SK-N-SH (cell line): ENCODE results near the gene LYPD5. TPM values are rescaled to one million over a fixed set of nuclear protein-coding genes. Genes with fewer than 3 reads are reported as not detected.

Experiments used
- CTCF ChIA-PET: fragments of 300-600, 350-600 bp; formaldehyde crosslinking; extraction: SDS; loops from one replicate; lab custom pipeline; 2021; lab: Yijun Ruan, JAX
- POLR2A ChIA-PET: fragments of 350-600 bp; sonication (Branson Sonifier 250); formaldehyde crosslinking; extraction: SDS; loops from one replicate; lab custom pipeline; 2020; ENCODE audit warnings: antibody characterized with exemption, inconsistent platforms; lab: Yijun Ruan, JAX
- DNase-seq: peaks from one replicate; pipeline ENCODE4 v3.0.0; 2012
- H2AFZ ChIP-seq: fragments of 200-600 bp; sonication (generic); 2 replicates; pipeline ENCODE4 v1.8.1; 2016; ENCODE audit warnings: antibody characterized with exemption, mild to moderate bottlenecking, low read depth
- H3F3A ChIP-seq: fragments of 200-600 bp; sonication (generic); replicated peaks from 2 replicates; pipeline ENCODE3; 2016; ENCODE audit warnings: antibody characterized with exemption, mild to moderate bottlenecking; ENCODE audit not compliant: insufficient read depth
- H3K27ac ChIP-seq, 2 experiments: fragments of 200-500 bp in 1 of 2; fragments of 200-600 bp in 1 of 2; sonication (Bioruptor generic) in 1 of 2; sonication (generic), shearing (Covaris generic) in 1 of 2; 2 replicates each; pipeline versions ENCODE4 v1.5.1 to v1.6.1; 2014 to 2016; ENCODE audit warnings: low read depth in 2 of 2, inconsistent platforms in 1 of 2, low read length in 1 of 2, mild to moderate bottlenecking in 1 of 2, mixed read lengths in 1 of 2
- H3K27me3 ChIP-seq: fragments of 200-600 bp; sonication (generic), shearing (Covaris generic); 2 replicates; pipeline ENCODE4 v1.6.1; 2016; ENCODE audit warnings: mixed run types; ENCODE audit not compliant: insufficient read depth
- H3K36me3 ChIP-seq, 2 experiments: fragments of 200-500 bp in 1 of 2; fragments of 200-600 bp in 1 of 2; sonication (Bioruptor generic) in 1 of 2; sonication (generic) in 1 of 2; replicated peaks in 1 of 2; 2 replicates each; pipeline versions ENCODE3 to v1.5.1; 2014 to 2016; ENCODE audit warnings: low read length in 1 of 2, mild to moderate bottlenecking in 1 of 2; ENCODE audit not compliant: insufficient read depth in 2 of 2, control insufficient read depth in 1 of 2
- H3K4me1 ChIP-seq, 2 experiments: fragments of 200-500 bp in 1 of 2; fragments of 200-600 bp in 1 of 2; sonication (Bioruptor generic) in 1 of 2; sonication (generic), shearing (Covaris generic) in 1 of 2; 2 replicates each; pipeline versions ENCODE4 v1.5.1 to v1.6.1; 2014 to 2016; ENCODE audit warnings: low read depth in 1 of 2, low read length in 1 of 2, mixed run types in 1 of 2; ENCODE audit not compliant: insufficient read depth in 2 of 2, control insufficient read depth in 1 of 2
- H3K4me2 ChIP-seq: fragments of 200-600 bp; sonication (generic), shearing (Covaris generic); 2 replicates; pipeline ENCODE4 v1.6.1; 2017; ENCODE audit warnings: mixed run types
- H3K4me3 ChIP-seq, 2 experiments: fragments of 200-500 bp in 1 of 2; fragments of 200-600 bp in 1 of 2; sonication (Bioruptor generic) in 1 of 2; sonication (generic), shearing (Covaris generic) in 1 of 2; 2 replicates each; pipeline versions ENCODE4 v1.5.1 to v1.8.1; 2014 to 2016; ENCODE audit warnings: low read depth in 2 of 2, inconsistent platforms in 1 of 2, low read length in 1 of 2, mild to moderate bottlenecking in 1 of 2, mixed read lengths in 1 of 2, moderate library complexity in 1 of 2
- H3K79me2 ChIP-seq: fragments of 200-600 bp; sonication (generic); 2 replicates; pipeline ENCODE4 v1.8.1; 2017; ENCODE audit warnings: mild to moderate bottlenecking; ENCODE audit not compliant: insufficient read depth
- H3K9ac ChIP-seq: fragments of 200-600 bp; sonication (generic); 2 replicates; pipeline ENCODE4 v1.6.1; 2017; ENCODE audit warnings: mixed run types
- H3K9me2 ChIP-seq: fragments of 200-600 bp; sonication (generic); 2 replicates; pipeline ENCODE4 v1.6.1; 2017; ENCODE audit warnings: mixed run types
- H3K9me3 ChIP-seq: fragments of 200-600 bp; sonication (generic); 2 replicates; pipeline ENCODE4 v1.6.1; 2017; ENCODE audit warnings: mixed run types, mild to moderate bottlenecking, moderate library complexity
- H4K20me1 ChIP-seq: fragments of 200-600 bp; sonication (generic); 2 replicates; pipeline ENCODE4 v1.6.1; 2017; ENCODE audit warnings: mild to moderate bottlenecking, mixed run types; ENCODE audit not compliant: insufficient read depth
- CHD2 ChIP-seq: fragments of 150-350 bp; IDR thresholded peaks from 2 replicates; pipeline ENCODE4 v1.6.1; 2018; ENCODE audit warnings: low read length; ENCODE audit not compliant: partially characterized antibody
- EZH2phosphoT487 ChIP-seq: fragments of 200-600 bp; sonication (generic); IDR thresholded peaks from 2 replicates; pipeline ENCODE4 v1.6.1; 2017; ENCODE audit warnings: low read depth, mixed run types, mild to moderate bottlenecking, antibody characterized with exemption, moderate library complexity, borderline replicate concordance
- FOSL2 ChIP-seq: IDR thresholded peaks from 2 replicates; pipeline ENCODE4 v1.4.0; 2012; ENCODE audit warnings: low read depth, mild to moderate bottlenecking, moderate library complexity, borderline replicate concordance
- FOXJ3 ChIP-seq: sonication (generic); formaldehyde crosslinking; IDR thresholded peaks from 2 replicates; pipeline ENCODE4 v1.5.1; 2020; ENCODE audit warnings: mild to moderate bottlenecking, missing genetic modification reagents
- FOXM1 ChIP-seq: IDR thresholded peaks from 2 replicates; pipeline ENCODE4 v1.4.0; 2012; ENCODE audit warnings: low read depth, mild to moderate bottlenecking
- GABPA ChIP-seq: IDR thresholded peaks from 2 replicates; pipeline ENCODE4 v1.4.0; 2012; ENCODE audit warnings: low read depth, mild to moderate bottlenecking
- GATA2 ChIP-seq: sonication (generic); formaldehyde crosslinking; IDR thresholded peaks from 2 replicates; pipeline ENCODE4 v1.5.0; 2020; ENCODE audit warnings: mild to moderate bottlenecking, missing genetic modification reagents
- RAD21 ChIP-seq: IDR thresholded peaks from 2 replicates; pipeline ENCODE4 v1.6.1; 2012; ENCODE audit warnings: mild to moderate bottlenecking, low read length
- REST ChIP-seq: IDR thresholded peaks from 2 replicates; pipeline ENCODE4 v1.6.1; 2012; ENCODE audit warnings: mild to moderate bottlenecking, low read depth, low read length, moderate library complexity
- SMC3 ChIP-seq: IDR thresholded peaks from 2 replicates; pipeline ENCODE4 v1.6.1; 2012; ENCODE audit warnings: low read depth, low read length, improper control_type of control experiment
- TAF1 ChIP-seq: IDR thresholded peaks from 2 replicates; pipeline ENCODE4 v1.6.1; 2012; ENCODE audit warnings: low read depth, mild to moderate bottlenecking, low read length, moderate library complexity, borderline replicate concordance
- TCF12 ChIP-seq: IDR thresholded peaks from 2 replicates; pipeline ENCODE4 v1.4.0; 2012
- TEAD4 ChIP-seq: IDR thresholded peaks from 2 replicates; pipeline ENCODE4 v1.4.0; 2012; ENCODE audit warnings: mild to moderate bottlenecking, borderline replicate concordance; ENCODE audit not compliant: insufficient read depth
- YY1 ChIP-seq: IDR thresholded peaks from 2 replicates; pipeline ENCODE4 v1.4.0; 2012; ENCODE audit warnings: low read depth, mild to moderate bottlenecking
- WGBS: methylation state at CpG from one replicate; pipeline ENCODE4 v1.1.6; 2017; ENCODE audit warnings: low lambda C conversion rate; 5-methylcytosine and 5-hydroxymethylcytosine counted together
- polyA plus RNA-seq, 3 experiments: library from polyadenylated mRNA; depleted of rRNA; stranded (reverse); fragments of >200 nt; gene quantifications; 2 replicates each; pipeline ENCODE4 v1.2.3, GENCODE V29; 2012
- TF ChIP-seq, protein P1 (sequence below): fragments of 150-350 bp; IDR thresholded peaks from 2 replicates; pipeline ENCODE4 v1.6.1; 2016; ENCODE audit warnings: mild to moderate bottlenecking, low read depth, low read length
- TF ChIP-seq, protein P2 (sequence below): IDR thresholded peaks from 2 replicates; pipeline ENCODE4 v1.4.0; 2012; ENCODE audit warnings: low read depth, borderline replicate concordance

LYPD5 gene
- polyA plus RNA-seq, 1 of the 3 experiments (the other 2 are of a cell fraction), result 0.13 TPM

DNA sequence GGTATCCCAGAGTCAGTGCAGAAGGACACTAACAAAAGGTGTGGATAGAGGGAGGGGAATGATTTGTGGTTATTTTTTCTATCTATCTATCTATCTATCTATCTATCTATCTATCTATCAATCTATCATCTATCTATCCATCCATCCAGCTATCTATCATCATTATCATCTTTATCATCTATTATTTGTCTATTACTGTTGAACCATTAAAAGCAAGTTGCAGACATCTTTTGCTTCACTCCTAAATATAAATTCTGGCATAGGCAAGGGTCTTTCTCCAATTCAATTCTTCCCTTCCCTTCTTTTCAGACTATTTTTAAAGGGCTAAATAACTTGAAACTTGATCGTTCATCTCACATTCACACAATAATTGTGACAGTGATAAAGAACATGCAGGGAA is 10.0 kb upstream of the LYPD5 start:
- H2AFZ ChIP-seq, result no peak overlapping the region
- H3F3A ChIP-seq, result no peaks in the 10 kb centered on the region
- peaks cover 12% of the 10 kb centered on the region; the same call in 1 of the 2 replicates for H3K27me3 ChIP-seq
- DNase-seq, result no peak
- H3K9me3 ChIP-seq, result no peaks in the 10 kb centered on the region
- CTCF ChIA-PET, result interaction anchor here (0.7 to 1.6 kb wide), 4 partner anchors 27 to 69 kb away, joined by 3 to 6 read pairs (median 4); no protein-coding TSS in a partner anchor
- TF ChIP-seq RAD21 (no peak), FOXJ3 (CRISPR knock-in tag) (no peak), EZH2phosphoT487 (no peak), TEAD4 (no peak), YY1 (no peak), REST (no peak), CHD2 (no peak), GATA2 (CRISPR knock-in tag) (no peak), SMC3 (no peak)
- TF ChIP-seq, protein P1, sequence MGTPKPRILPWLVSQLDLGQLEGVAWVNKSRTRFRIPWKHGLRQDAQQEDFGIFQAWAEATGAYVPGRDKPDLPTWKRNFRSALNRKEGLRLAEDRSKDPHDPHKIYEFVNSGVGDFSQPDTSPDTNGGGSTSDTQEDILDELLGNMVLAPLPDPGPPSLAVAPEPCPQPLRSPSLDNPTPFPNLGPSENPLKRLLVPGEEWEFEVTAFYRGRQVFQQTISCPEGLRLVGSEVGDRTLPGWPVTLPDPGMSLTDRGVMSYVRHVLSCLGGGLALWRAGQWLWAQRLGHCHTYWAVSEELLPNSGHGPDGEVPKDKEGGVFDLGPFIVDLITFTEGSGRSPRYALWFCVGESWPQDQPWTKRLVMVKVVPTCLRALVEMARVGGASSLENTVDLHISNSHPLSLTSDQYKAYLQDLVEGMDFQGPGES, result no peak
- 11% methylated on average over 1 of the region's 1 CpG for WGBS
- no peaks in the 10 kb centered on the region for H3K4me1 ChIP-seq
- H3K9me2 ChIP-seq, result no peaks in the 10 kb centered on the region
- H3K79me2 ChIP-seq, result no peaks in the 10 kb centered on the region
- POLR2A ChIA-PET, result no interaction called here
- H4K20me1 ChIP-seq, result no peaks in the 10 kb centered on the region
- H3K27ac ChIP-seq, result no peak overlapping the region
- H3K36me3 ChIP-seq, result no peaks in the 10 kb centered on the region
- H3K4me2 ChIP-seq, result no peak overlapping the region
- H3K9ac ChIP-seq, result no peak overlapping the region
- H3K4me3 ChIP-seq, result no peak overlapping the region

- Histone ChIP-seq H3K9me3 (no peaks in the 10 kb centered on the region), H3K27ac (no peak overlapping the region), H3K79me2 (no peaks in the 10 kb centered on the region), H3K9me2 (no peaks in the 10 kb centered on the region), H3K36me3 (no peaks in the 10 kb centered on the region), H3K4me1 (no peaks in the 10 kb centered on the region), H2AFZ (no peak overlapping the region), H4K20me1 (no peaks in the 10 kb centered on the region), H3F3A (no peaks in the 10 kb centered on the region), H3K4me3 (no peak overlapping the region), H3K9ac (no peak overlapping the region), H3K27me3 (peaks cover 12% of the 10 kb centered on the region; the same call in 1 of the 2 replicates), H3K4me2 (no peak overlapping the region)
- POLR2A ChIA-PET, result no interaction called here
- 0% methylated on average over 1 of the region's 1 CpG for WGBS
- CTCF ChIA-PET, result interaction anchor here (0.7 to 2.4 kb wide), 4 partner anchors 27 to 69 kb away, joined by 3 to 21 read pairs (median 6); no protein-coding TSS in a partner anchor
- no peak for DNase-seq
- TF ChIP-seq RAD21 (no peak), FOXM1 (no peak), SMC3 (no peak), FOXJ3 (CRISPR knock-in tag) (no peak), FOSL2 (no peak), TAF1 (no peak), GABPA (no peak), TCF12 (no peak), REST (no peak)
- TF ChIP-seq, protein P2, sequence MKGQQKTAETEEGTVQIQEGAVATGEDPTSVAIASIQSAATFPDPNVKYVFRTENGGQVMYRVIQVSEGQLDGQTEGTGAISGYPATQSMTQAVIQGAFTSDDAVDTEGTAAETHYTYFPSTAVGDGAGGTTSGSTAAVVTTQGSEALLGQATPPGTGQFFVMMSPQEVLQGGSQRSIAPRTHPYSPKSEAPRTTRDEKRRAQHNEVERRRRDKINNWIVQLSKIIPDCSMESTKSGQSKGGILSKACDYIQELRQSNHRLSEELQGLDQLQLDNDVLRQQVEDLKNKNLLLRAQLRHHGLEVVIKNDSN, result no peak
- TF ChIP-seq, protein P1, result no peak
These were observed 9.6 kb upstream of the LYPD5 start for GRCh38 chr19:43811837-43812236.
